HEK293 (cell line): Measurements from ENCODE around the gene LRP1B.

Experiments
- ATF2 ChIP-seq: fragments of 450-650 bp; formaldehyde crosslinking; IDR thresholded peaks from 2 replicates; pipeline ENCODE4 v1.5.1; 2016; ENCODE audit warnings: missing biosample characterization, missing genetic modification characterization, low read depth
- MZF1 ChIP-seq: fragments of 450-650 bp; formaldehyde crosslinking; IDR thresholded peaks from 2 replicates; pipeline ENCODE4 v1.5.1; 2017; ENCODE audit warnings: missing biosample characterization, missing genetic modification characterization, borderline replicate concordance
- PBX3 ChIP-seq: sonication (generic); formaldehyde crosslinking; IDR thresholded peaks from 2 replicates; pipeline ENCODE4 v1.8.1; 2022; ENCODE audit warnings: mild to moderate bottlenecking, moderate library complexity, missing genetic modification reagents
- TCF7L2 ChIP-seq: IDR thresholded peaks from 2 replicates; pipeline ENCODE4 v1.6.1; 2011; ENCODE audit warnings: low read depth, mild to moderate bottlenecking, inconsistent platforms, low read length, moderate library complexity, borderline replicate concordance
- ZBTB8A ChIP-seq: fragments of 450-650 bp; formaldehyde crosslinking; IDR thresholded peaks from 2 replicates; pipeline ENCODE4 v1.5.1; 2016; ENCODE audit warnings: missing biosample characterization, missing genetic modification characterization
- ZNF140 ChIP-seq: fragments of 450-650 bp; formaldehyde crosslinking; IDR thresholded peaks from 2 replicates; pipeline ENCODE4 v1.5.1; 2016; ENCODE audit warnings: missing biosample characterization, missing genetic modification characterization
- ZNF747 ChIP-seq: fragments of 450-650 bp; formaldehyde crosslinking; IDR thresholded peaks from 2 replicates; pipeline ENCODE4 v1.5.1; 2016; ENCODE audit warnings: missing biosample characterization, missing genetic modification characterization
- ZNF777 ChIP-seq: fragments of 450-650 bp; formaldehyde crosslinking; IDR thresholded peaks from 2 replicates; pipeline ENCODE4 v1.5.1; 2017; ENCODE audit warnings: missing biosample characterization, missing genetic modification characterization, borderline replicate concordance
- ZSCAN23 ChIP-seq: fragments of 450-650 bp; formaldehyde crosslinking; IDR thresholded peaks from 2 replicates; pipeline ENCODE4 v1.5.1; 2016; ENCODE audit warnings: missing biosample characterization, missing genetic modification characterization
- TF ChIP-seq, protein P1 (sequence below): fragments of 450-650 bp; formaldehyde crosslinking; IDR thresholded peaks from 2 replicates; pipeline ENCODE4 v1.5.1; 2016; ENCODE audit warnings: missing biosample characterization, missing genetic modification characterization
- TF ChIP-seq, protein P2 (sequence below): fragments of 450-650 bp; formaldehyde crosslinking; IDR thresholded peaks from 2 replicates; pipeline ENCODE4 v1.5.1; 2016; ENCODE audit warnings: missing biosample characterization, missing genetic modification characterization

DNA sequence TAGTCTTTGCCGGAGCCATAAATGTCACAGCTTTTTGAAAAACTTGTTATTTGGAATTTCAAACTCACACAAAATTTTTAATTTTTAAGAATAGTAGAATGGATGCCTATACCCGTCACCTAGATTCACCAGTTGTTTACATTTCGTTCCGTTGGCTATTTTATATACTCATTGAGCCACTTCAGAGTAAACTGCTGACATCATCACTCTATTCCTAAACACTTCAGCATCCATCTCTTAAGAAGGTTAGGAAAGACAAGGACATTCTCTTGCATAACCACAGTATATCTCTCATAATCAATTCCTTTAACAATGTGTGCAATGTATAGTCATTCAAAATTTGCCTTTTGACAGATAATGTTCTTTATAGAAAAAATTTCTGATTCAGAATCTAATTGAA lies 1065.8 kb downstream of the LRP1B start:
- TF ChIP-seq MZF1 (tag by site-specific recombination) (no peak), PBX3 (CRISPR knock-in tag) (no peak), ZNF140 (tag by site-specific recombination) (no peak), ZNF777 (tag by site-specific recombination) (no peak), ATF2 (tag by site-specific recombination) (no peak), ZBTB8A (tag by site-specific recombination) (no peak), TCF7L2 (no peak), ZSCAN23 (tag by site-specific recombination) (no peak), ZNF747 (tag by site-specific recombination) (no peak)
- TF ChIP-seq, protein P1, sequence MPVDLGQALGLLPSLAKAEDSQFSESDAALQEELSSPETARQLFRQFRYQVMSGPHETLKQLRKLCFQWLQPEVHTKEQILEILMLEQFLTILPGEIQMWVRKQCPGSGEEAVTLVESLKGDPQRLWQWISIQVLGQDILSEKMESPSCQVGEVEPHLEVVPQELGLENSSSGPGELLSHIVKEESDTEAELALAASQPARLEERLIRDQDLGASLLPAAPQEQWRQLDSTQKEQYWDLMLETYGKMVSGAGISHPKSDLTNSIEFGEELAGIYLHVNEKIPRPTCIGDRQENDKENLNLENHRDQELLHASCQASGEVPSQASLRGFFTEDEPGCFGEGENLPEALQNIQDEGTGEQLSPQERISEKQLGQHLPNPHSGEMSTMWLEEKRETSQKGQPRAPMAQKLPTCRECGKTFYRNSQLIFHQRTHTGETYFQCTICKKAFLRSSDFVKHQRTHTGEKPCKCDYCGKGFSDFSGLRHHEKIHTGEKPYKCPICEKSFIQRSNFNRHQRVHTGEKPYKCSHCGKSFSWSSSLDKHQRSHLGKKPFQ (tag by site-specific recombination) = no peak
- TF ChIP-seq, protein P2, sequence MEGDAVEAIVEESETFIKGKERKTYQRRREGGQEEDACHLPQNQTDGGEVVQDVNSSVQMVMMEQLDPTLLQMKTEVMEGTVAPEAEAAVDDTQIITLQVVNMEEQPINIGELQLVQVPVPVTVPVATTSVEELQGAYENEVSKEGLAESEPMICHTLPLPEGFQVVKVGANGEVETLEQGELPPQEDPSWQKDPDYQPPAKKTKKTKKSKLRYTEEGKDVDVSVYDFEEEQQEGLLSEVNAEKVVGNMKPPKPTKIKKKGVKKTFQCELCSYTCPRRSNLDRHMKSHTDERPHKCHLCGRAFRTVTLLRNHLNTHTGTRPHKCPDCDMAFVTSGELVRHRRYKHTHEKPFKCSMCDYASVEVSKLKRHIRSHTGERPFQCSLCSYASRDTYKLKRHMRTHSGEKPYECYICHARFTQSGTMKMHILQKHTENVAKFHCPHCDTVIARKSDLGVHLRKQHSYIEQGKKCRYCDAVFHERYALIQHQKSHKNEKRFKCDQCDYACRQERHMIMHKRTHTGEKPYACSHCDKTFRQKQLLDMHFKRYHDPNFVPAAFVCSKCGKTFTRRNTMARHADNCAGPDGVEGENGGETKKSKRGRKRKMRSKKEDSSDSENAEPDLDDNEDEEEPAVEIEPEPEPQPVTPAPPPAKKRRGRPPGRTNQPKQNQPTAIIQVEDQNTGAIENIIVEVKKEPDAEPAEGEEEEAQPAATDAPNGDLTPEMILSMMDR (tag by site-specific recombination) = no peak
